NCI-H1048 (cell line): ENCODE measurements around the gene USP34.
"Not testable (repeated sequence)": the region's sequence is repeated elsewhere in the genome, so short reads cannot be mapped to it uniquely, and the experiment has no call there.

ENCODE experiments used
- DNase-seq: peaks from one replicate; lab custom pipeline; 2025; lab: John Stamatoyannopoulos, UW

Gene USP34

GRCh38 chr2:61463769-61464475, 7.0 kb downstream of the USP34 start:
- no peak for DNase-seq

DNA sequence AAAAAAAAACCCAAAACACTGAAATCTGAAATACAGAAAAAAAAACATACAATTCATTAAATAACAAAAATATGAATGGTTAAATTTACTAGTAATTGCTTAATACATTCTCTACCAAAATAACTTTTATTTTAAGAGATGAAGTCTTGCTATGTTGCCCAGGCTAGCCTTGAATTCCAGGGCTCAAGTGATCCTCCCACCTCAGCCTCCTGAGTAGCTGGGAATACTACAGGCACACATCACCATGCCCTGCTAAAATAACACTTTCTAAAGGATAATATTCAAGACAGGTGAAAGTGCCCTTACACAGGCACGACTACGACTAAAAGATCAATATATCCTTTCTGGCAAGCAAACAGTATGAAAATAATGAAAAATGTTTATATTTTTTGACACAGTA, 9.5 kb downstream of the USP34 start:
- DNase-seq: no peak

DNA sequence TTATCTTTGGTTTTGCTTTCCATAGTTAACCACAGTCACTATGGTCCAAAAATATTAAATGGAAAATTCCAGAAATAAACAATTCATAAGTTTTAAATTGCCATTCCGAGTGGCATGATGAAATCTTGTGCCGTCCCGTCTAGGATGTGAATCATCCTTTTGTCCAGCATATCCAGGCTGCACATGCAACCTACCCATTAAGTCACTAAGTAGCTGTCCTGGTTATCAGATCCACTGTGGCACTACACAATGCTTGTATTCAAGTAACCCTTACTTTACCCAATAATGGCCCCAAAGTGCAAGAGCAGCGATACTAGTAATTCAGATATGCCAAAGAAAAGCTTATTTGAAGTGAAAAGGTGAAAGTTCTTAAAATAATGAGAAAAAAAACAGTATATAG, 10.7 kb downstream of the USP34 start:
- DNase-seq: no peak

DNA sequence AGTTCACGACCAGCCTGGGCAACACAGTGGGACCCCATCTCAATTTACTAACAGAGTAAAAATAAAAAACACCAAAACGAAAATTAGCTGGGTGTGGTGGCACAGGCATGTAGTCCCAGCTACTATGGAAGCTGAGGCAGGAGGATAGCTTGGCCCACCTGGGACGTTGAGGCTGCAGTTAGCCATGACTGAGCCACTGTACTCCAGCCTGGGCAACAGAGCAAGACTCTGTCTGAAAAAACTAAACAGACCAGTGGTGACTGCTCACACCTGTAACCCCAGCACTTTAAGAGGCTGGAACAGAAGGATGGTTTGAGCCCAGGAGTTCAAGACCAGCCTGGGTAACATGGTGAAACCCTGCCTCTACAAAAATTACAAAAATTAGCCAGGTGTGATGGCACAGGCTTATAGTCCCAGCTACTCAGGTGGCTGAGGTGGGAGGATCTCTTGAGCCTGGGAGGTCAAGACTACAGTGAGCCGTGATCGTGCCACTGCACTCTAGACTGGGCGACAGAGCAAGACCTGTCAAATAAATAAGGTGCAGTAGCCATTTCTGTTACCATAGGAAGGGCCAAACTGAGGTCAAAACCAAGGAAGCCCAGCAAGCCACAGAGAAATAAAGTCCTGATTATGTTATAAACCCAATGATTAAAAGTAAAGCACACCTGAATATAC, 14.0 kb downstream of the USP34 start:
- DNase-seq: no peak

DNA sequence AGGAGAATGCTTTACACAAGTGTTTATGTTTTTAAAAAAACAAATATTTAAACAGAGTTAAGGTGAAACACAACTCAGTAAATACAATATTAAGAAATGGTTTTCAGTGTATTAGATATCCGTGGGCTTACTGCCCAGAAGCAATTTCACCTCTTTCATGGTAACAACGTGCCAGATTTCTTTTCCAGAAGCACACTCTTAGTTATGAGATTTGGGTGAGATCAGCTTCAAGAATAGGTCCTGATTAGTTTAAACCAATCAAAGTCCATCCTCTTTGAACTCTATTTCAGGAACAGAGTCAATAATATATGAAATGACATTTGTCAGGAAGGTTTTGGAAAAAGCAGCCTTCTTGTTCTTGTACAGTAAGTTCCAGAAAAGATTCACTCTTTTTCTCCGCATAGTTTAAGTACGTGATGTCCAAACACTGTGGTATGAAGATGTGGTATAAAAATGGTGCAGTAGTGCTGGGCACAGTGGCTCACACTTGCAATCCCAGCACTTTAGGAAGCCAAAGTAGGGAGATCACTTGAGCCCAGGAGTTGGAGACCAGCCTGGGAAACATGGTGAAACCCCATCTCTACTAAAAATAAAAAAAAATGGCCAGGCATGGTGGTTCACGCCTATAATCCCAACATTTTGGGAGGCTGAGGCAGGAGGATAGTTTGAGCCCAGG, 14.7 kb downstream of the USP34 start:
- no peak for DNase-seq

DNA sequence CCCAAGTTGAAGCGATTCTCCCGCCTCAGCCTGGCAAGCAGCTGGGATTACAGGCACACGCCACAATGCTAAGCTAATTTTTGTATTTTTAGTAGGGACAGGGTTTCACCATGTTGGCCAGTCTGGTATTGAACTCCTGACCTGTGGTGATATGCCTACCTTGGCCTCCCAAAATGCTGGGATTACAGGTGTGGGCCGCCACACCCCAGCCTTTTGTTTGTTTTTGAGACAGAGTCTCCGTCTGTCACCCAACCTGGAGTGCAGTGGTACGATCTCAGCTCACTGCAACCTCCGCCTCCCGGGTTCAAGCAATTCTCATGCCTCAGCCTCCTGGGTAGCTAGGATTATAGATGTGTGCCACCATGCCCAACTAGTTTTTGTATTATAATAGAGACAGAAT, 15.9 kb downstream of the USP34 start:
- DNase-seq: not testable (repeated sequence)

- DNase-seq: no peak
These were observed 16.5 kb downstream of the USP34 start for GRCh38 chr2:61454383-61454782.

DNA sequence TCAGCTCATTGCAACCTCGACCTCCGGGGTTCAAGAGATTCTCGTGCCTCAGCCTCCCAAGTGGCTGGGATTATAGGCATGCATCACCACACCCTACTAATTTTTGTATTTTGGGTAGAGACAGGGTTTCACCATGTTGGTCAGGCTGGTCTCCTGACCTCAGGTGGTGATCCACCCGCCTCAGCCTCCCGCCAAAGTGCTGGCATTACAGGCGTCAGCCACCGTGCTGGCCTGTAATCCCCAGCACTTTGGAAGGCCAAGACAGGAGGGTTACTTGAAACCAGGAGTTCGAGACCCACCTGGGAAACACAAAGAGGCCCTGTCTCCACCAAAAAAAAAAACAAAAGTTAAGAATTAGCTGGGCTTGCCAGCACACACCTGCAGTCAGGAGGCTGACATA, 18.5 kb downstream of the USP34 start:
- no peak for DNase-seq

DNA sequence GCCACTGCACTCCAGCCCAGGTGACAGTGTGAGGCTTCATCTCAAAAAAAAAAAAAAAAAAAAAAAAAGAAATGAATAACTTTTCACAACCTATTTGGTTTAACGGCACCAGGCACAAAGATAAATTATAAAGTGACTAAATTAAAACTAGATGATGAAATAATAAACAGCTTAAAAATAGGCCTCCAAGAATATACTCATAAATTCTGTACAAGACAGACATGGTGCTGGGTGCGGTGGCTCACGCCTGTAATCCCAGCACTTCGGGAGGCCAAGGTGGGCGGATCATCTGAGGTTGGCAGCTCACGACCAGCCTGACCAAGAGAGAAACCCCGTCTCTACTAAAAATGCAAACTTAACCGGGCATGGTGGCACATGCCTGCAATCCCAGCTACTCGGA, 19.7 kb downstream of the USP34 start:
- DNase-seq: no peak

GRCh38 chr2:61450144-61450543, 20.7 kb downstream of the USP34 start:
- DNase-seq: no peak

DNA sequence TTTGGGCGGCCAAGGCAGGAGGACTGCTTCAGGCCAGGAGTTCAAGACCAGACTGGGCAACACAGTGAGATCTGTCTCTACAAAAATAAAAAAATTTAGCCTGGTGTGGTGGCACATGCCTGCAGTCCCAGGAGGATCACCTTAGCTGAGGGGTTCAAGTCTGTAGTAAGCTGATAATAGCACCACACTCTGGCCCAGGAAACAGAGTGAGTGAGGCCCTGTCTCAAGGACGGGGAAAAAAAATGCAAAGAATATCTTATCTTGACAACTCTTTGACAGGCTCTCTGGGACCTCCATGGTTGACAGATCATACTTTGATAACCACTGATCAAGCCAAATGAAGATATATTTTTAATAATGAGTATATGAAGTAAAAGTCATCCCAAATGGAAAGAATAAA, 22.7 kb downstream of the USP34 start:
- no peak for DNase-seq

DNA sequence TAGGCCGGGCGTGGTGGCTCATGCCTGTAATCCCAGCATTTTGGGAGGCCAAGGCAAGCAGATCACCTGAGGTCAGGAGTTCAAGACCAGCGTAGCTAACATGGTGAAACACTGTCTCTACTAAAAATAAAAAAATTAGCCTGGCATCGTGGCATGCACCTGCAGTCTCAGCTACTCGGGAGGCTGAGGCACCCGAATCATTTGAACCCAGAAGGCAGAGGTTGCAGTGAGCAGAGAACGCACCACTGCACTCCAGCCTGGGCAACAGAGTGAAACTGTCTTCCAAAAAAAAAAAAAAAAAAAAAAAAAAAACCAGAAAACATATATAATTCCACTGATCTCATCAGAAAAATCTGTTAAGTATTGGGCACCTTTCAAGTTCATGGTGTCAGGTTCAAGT, 23.9 kb downstream of the USP34 start:
- not testable (repeated sequence) for DNase-seq

DNA sequence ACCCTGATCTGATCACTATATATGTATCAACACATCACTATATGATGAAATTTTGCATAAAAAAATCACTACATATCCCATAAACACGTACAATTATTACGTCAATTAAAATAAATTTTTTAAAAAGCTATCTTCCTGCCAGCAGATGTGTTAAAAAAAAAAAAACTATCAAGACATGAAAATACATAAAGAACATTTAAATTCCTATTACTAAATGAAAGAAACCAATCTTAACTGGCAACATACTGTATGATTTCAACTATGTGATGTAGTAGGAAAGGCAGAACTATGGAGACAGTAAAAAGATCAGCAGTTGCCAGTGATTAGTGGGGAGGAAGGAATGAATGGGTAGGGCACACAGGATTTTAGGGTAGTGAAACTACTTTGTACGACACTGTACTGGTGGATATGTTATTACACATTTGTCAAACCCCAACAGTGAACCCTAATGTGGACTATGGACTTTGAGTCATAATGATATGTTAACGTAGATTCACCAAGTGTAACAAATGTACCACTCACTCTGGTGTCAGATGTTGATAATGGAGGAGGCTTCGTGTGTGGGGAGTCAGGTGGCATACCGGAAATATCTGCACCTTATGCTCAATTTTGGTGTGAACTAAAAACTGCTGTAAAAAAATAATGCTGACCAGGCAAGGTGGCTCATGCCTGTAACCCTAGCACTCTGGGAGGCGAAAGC, 27.4 kb downstream of the USP34 start:
- no peak for DNase-seq

DNA sequence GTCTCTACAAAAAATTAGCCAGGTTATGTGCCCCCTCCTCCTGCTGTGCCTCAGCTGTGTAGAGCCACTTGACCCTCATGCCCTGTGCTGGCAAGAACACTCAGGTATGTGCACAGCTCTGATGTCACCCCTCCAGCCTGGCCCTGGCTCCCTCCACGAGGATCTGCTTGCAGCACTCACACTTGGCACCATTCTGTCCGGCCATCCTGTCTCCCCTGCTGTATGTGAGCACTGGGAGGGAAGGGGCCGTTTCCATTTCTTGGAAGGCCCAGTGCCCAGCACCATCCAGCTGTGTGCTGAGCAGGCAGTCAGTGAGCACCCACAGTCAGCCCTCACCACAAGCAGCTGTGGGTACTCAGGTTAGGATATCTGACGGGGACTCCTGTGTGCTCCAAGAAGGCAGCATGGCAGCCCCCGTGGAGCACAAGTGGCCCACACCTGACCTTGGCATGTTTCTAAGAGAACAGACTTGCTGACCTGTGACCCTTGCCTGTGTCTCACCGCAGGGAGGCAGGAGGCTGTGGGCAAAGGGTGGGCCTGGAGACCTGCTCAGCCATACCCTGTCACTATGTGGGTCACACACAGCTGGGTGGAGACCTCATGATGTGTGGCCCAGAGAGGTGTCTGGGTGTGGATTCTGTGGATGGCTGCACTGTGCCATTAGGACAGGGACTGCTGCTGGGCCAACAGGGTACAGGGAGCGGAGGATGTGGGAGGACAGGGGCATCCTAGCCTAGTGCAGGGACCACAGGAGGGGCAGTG, 31.5 kb downstream of the USP34 start:
- DNase-seq: no peak

DNA sequence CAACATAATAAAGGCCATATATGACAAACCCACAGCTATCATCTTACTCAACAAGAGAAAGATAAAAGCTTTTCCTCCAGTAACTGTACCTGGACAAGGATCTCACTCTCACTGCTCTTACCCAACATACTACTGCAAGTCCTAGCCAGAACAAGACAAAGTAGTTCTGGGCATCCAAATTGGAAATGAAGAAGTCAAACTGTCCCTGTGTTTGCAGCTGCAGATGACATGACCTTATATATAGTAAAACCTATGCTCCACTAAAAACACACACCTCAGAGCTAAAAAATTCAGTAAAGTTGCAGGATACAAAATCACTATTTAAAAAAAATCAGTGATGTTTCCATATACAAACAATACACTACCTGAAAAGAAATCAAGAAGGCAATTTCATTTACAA, 32.2 kb downstream of the USP34 start:
- DNase-seq: no peak

DNA sequence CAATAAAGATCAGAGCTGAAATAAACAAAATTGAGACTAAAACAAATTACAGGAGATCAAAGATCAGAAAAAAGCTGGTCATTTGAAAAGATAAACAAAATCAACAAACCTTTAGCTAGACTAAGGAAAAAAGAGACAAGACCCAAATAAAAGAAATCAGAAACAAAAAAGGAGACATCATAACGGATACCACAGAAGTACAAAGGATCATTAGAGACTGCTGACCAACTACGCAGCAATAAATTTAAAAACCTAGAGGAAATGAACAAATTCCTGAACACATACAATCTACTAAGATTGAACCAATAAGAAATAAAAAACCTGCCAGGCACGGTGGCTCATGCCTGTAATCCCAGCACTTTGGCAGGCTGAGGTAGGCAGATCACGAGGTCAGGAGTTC, 33.7 kb downstream of the USP34 start:
- no peak for DNase-seq

DNA sequence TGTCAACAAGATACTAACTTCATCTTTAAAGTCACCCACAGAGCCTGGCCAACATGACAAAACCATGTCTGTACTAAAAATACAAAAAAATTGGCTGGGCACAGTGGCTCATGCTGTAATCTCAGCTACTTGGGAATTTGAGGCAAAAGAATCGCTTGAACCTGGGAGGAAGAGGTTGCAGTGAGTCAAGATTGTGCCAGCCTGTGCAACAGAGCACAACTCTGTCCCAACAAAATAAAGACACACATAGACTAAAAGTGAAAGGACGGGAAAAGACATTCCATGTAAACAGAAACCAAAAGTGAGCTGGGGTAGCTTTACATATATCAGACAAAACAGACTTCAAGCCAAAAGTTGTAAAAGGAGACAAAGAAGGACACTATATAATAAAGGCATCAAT, 34.8 kb downstream of the USP34 start:
- no peak for DNase-seq

GRCh38 chr2:61435291-61435690, 35.6 kb downstream of the USP34 start:
- no peak for DNase-seq

- no peak for DNase-seq
These were observed 36.6 kb downstream of the USP34 start for GRCh38 chr2:61434314-61434713.

- DNase-seq: no peak
These were observed 37.3 kb downstream of the USP34 start for GRCh38 chr2:61433606-61434005.

GRCh38 chr2:61432990-61433389, 37.9 kb downstream of the USP34 start:
- no peak for DNase-seq

DNA sequence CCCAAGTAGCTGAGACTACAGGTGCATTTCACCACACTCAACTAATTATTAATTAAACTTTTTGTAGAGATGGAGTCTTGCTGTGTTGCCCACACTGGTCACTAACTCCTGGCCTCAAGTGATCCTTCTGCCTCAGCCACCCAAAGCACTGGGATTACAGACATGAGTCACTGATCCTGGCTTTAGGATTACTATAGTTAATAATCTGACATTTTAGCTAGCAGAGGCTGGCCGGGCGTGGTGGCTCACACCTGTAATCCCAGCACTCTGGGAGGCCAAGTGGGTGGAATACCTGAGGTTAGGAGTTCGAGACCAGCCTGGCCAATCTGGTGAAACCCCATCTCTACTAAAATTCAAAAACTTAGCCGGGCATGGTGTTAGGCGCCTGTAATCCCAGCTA, 39.5 kb downstream of the USP34 start:
- no peak for DNase-seq
